ENCODE results near the gene EML2.

DNA sequence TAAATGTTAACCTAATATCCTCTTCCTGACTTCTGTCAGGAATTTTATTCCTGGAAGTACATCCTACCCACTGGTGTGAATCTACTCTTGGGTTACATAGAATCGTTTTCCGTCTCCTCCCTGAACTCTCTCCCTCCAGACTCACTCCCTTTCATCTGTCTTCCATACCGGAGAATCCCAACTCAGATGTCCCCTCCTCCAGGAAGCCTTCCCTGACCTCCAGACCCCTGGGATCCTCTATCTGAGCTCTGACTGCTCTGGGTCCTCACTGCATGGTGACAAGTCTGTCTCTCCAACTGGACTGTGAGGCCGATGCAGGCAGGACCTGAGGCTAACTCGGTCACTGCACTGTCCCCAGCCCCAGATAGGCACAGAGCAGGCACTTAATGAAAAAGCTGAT is 79.2 kb downstream of the EML2 start:
- TF ChIP-seq, protein P1, sequence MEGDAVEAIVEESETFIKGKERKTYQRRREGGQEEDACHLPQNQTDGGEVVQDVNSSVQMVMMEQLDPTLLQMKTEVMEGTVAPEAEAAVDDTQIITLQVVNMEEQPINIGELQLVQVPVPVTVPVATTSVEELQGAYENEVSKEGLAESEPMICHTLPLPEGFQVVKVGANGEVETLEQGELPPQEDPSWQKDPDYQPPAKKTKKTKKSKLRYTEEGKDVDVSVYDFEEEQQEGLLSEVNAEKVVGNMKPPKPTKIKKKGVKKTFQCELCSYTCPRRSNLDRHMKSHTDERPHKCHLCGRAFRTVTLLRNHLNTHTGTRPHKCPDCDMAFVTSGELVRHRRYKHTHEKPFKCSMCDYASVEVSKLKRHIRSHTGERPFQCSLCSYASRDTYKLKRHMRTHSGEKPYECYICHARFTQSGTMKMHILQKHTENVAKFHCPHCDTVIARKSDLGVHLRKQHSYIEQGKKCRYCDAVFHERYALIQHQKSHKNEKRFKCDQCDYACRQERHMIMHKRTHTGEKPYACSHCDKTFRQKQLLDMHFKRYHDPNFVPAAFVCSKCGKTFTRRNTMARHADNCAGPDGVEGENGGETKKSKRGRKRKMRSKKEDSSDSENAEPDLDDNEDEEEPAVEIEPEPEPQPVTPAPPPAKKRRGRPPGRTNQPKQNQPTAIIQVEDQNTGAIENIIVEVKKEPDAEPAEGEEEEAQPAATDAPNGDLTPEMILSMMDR (IDR thresholded peaks at IDR 0.05; ENCODE audit: low read length) = no peak
- TF ChIP-seq EZH2 (optimal IDR thresholded peaks at IDR 0.05; ENCODE audit: low read depth, low read length) = no peak
- TF ChIP-seq EZH2phosphoT487 (IDR thresholded peaks at IDR 0.05; ENCODE audit: low read length) = no peak
